ENCODE results near the gene DCUN1D1. TPM values are rescaled to one million over a fixed set of nuclear protein-coding genes. Genes with fewer than 3 reads are reported as not detected.

DCUN1D1 gene
- total and polyA plus RNA-seq, 2 experiments from 2014 or later: 29.5 to 53.5 TPM

DNA sequence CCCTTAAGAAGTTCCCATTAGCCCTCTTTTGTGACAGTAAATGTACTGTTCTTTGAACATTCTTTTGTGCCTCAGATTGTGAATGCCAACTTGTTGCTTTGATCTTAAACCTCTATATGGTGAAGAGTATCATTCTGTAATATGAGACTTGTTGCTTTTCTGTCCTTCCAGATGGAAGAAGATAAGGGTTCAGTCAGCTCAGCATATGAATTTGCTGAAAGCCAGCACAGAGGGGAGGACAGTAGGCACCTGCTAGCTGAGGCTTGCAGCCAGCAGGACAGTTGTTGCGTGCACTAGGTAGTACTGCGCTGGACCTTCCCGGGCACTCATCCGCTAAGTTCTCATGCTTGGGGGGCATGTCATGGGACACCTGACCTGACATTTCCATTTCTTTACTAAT is 74.7 kb downstream of the DCUN1D1 start:
- H3K36me3 ChIP-seq (ENCODE audit: insufficient read depth): no peaks in the 10 kb centered on the region
- H3K27me3 Mint-ChIP-seq (ENCODE audit: insufficient read depth, low read depth, poor library complexity): no peaks in the 10 kb centered on the region
- TF ChIP-seq, protein P1, sequence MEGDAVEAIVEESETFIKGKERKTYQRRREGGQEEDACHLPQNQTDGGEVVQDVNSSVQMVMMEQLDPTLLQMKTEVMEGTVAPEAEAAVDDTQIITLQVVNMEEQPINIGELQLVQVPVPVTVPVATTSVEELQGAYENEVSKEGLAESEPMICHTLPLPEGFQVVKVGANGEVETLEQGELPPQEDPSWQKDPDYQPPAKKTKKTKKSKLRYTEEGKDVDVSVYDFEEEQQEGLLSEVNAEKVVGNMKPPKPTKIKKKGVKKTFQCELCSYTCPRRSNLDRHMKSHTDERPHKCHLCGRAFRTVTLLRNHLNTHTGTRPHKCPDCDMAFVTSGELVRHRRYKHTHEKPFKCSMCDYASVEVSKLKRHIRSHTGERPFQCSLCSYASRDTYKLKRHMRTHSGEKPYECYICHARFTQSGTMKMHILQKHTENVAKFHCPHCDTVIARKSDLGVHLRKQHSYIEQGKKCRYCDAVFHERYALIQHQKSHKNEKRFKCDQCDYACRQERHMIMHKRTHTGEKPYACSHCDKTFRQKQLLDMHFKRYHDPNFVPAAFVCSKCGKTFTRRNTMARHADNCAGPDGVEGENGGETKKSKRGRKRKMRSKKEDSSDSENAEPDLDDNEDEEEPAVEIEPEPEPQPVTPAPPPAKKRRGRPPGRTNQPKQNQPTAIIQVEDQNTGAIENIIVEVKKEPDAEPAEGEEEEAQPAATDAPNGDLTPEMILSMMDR (conservative IDR thresholded peaks at IDR 0.05; ENCODE audit: low read depth in 2 of 2): no peak
- no peak for TF ChIP-seq NANOG (IDR thresholded peaks at IDR 0.05; ENCODE audit: borderline replicate concordance)
- no peak for TF ChIP-seq ZNF114 (CRISPR knock-in tag; IDR thresholded peaks at IDR 0.05)
- no peak for TF ChIP-seq ZNF331 (CRISPR knock-in tag; IDR thresholded peaks at IDR 0.05; ENCODE audit: low read depth)
- no peak for TF ChIP-seq EZH2 (IDR thresholded peaks at IDR 0.05; ENCODE audit: low read depth, unreplicated experiment)
- TF ChIP-seq ETS1 (IDR thresholded peaks at IDR 0.05): no peak
- no peaks in the 10 kb centered on the region for H3F3A ChIP-seq (replicated peaks; ENCODE audit: low read depth)
- H3K9me2 ChIP-seq (ENCODE audit: insufficient read depth): no peaks in the 10 kb centered on the region
- H3K4me2 ChIP-seq: no peak overlapping the region
- no peak for DNase-seq (ENCODE audit: low spot score)
- no peak overlapping the region for H3K4me3 ChIP-seq
- H3K4me3 Mint-ChIP-seq: no peak overlapping the region
- H3K9me3 Mint-ChIP-seq: no peaks in the 10 kb centered on the region
- H3K27ac ChIP-seq (ENCODE audit: low read depth): no peak overlapping the region
- H2AFZ ChIP-seq: no peak overlapping the region
- no peaks in the 10 kb centered on the region for H3K79me2 ChIP-seq (replicated peaks; ENCODE audit: insufficient read depth)
- ATAC-seq: no peak
- H3K36me3 Mint-ChIP-seq (ENCODE audit: low read depth): no peaks in the 10 kb centered on the region
- no peaks in the 10 kb centered on the region for H3K4me1 ChIP-seq (ENCODE audit: insufficient read depth)
- no peaks in the 10 kb centered on the region for H4K20me1 ChIP-seq (replicated peaks; ENCODE audit: insufficient read depth)
- no peaks in the 10 kb centered on the region for H3K27me3 ChIP-seq (ENCODE audit: insufficient read depth)
- peaks cover 4% of the 10 kb centered on the region; the same call in 2 of the 3 replicates for H3K4me1 Mint-ChIP-seq
- no peak overlapping the region for H3K27ac Mint-ChIP-seq

DNA sequence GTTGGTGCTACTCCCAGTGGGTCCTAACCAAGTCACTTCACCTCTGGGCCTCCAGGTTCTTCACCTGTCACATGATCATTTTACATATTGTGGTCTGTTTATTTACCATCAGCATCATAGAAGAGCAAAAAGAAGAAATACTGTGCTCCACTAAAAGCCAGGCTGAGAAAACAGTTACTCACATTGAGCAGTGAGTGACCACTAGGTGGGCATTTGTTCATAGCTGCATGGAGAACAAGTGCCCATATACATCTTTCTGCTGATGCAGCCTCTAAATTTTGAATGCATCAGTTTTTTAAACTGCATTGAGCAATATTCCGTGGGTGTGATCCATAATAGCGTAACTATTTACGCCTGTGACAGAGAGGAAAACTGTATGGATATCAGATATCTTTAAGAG is 76.2 kb downstream of the DCUN1D1 start:
- no peak overlapping the region for H3K27ac ChIP-seq (ENCODE audit: low read depth)
- TF ChIP-seq, protein P1 (conservative IDR thresholded peaks at IDR 0.05; ENCODE audit: low read depth in 2 of 2): peak; percentile 33 to 54
- no peak for TF ChIP-seq EZH2phosphoT487 (IDR thresholded peaks at IDR 0.05; ENCODE audit: unreplicated experiment)
- no peak for TF ChIP-seq STAT1 (IDR thresholded peaks at IDR 0.05; ENCODE audit: unreplicated experiment)
- no peaks in the 10 kb centered on the region for H3K36me3 ChIP-seq (ENCODE audit: insufficient read depth)
- no peak overlapping the region for H3K27ac Mint-ChIP-seq
- no peaks in the 10 kb centered on the region for H3K27me3 Mint-ChIP-seq (ENCODE audit: insufficient read depth, low read depth, poor library complexity)
- no peaks in the 10 kb centered on the region for H3K4me1 ChIP-seq (ENCODE audit: insufficient read depth)
- no peaks in the 10 kb centered on the region for H3K36me3 Mint-ChIP-seq (ENCODE audit: low read depth)
- no peaks in the 10 kb centered on the region for H3K27me3 ChIP-seq (ENCODE audit: insufficient read depth)
- H3K4me3 Mint-ChIP-seq: no peak overlapping the region
- ATAC-seq (peak; percentile 63), DNase-seq (ENCODE audit: low spot score) (peak; percentile 42)
- H3K4me3 ChIP-seq: no peak overlapping the region
- no peaks in the 10 kb centered on the region for H4K20me1 ChIP-seq (replicated peaks; ENCODE audit: insufficient read depth)
- H3K4me1 Mint-ChIP-seq: peaks cover 4% of the 10 kb centered on the region; the same call in 2 of the 3 replicates
- no peaks in the 10 kb centered on the region for H3F3A ChIP-seq (replicated peaks; ENCODE audit: low read depth)
- no peaks in the 10 kb centered on the region for H3K9me3 Mint-ChIP-seq
- no peak overlapping the region for H3K4me2 ChIP-seq
- no peaks in the 10 kb centered on the region for H3K79me2 ChIP-seq (replicated peaks; ENCODE audit: insufficient read depth)
- no peaks in the 10 kb centered on the region for H3K9me2 ChIP-seq (ENCODE audit: insufficient read depth)
- H2AFZ ChIP-seq: no peak overlapping the region
